A549 treated with dexamethasone at 1 μM for 4 hours (cell line): ENCODE results near the gene SNIP1. TPM values are rescaled to one million over a fixed set of nuclear protein-coding genes. Genes with fewer than 3 reads are reported as not detected.

Experiments
- total RNA-seq: library from RNA; stranded (reverse); fragments of 200-300 nt; extraction: Qiagen RNA extraction; gene quantifications from 5 replicates; pipeline ENCODE4 v1.2.3, GENCODE V29; 2022

SNIP1 gene, protein sequence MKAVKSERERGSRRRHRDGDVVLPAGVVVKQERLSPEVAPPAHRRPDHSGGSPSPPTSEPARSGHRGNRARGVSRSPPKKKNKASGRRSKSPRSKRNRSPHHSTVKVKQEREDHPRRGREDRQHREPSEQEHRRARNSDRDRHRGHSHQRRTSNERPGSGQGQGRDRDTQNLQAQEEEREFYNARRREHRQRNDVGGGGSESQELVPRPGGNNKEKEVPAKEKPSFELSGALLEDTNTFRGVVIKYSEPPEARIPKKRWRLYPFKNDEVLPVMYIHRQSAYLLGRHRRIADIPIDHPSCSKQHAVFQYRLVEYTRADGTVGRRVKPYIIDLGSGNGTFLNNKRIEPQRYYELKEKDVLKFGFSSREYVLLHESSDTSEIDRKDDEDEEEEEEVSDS
- 11.7 to 17.3 TPM (median 14.4 TPM) in 5 replicates for total RNA-seq

GRCh38 chr1:37553927-37554808 lies at the start of gene SNIP1:
Gene SNIP1, minus strand, starts transcription at chr1:37554293. Its CDS starts 64 bp downstream, at chr1:37554229.

GRCh38 chr1:37595440-37596181 lies 41.5 kb upstream of the SNIP1 start, which contains the start of gene GNL2:
Gene GNL2, minus strand, starts transcription at chr1:37595937. Its CDS starts 115 bp downstream, at chr1:37595822.

GRCh38 chr1:37556712-37557196 lies 2.7 kb upstream of the SNIP1 start, which contains the start of gene DNALI1:
Gene DNALI1, plus strand, starts transcription at chr1:37556940. Its CDS starts 55 bp downstream, at chr1:37556995.

DNA sequence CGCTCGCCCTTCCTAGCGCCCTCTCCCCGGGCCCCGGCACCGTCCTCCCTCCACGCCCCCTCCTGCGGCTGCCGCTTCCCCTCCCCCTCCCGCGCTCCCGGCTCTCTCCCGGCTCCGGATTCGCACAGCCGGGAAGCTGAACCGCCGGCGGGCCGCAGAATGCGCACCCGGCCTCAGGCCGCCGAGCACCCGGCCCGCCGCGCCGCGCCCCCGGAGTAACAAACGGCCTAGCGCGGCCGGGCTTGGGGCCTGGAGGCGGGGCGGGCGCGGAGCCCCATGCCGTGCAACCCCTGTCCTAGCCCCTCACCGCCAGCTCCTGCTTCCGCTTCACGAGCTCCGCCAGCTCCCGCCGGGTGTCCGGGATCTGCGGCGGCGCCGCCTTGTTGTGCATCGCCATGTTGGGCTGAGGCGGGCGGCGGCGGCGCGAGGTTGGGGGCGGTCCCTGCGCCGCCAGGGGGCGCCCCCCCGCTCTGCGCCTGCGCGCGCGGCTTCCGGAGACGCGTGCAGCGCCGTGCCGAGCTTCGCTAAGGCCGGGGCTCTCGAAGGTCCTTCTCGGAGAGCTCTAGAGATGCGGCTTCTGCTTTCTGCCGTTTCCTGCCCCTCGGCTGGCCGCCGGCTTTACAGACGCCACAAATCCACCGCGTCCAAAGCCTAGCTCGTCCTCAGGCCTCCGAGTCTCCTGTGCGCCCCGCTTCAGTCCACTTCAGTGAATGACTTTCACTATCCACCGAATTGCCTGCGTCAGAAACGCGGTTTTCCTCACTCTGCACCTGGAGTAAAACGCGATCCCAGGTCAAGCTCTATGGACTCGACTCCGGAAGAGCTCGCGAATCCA lies 39.5 kb downstream of the SNIP1 start, which contains the start of gene MEAF6:
TSS of gene MEAF6 (minus strand) at position 417 of the 835 bp plus-strand sequence. CDS start at position 397, 20 bp downstream.

Other genes starting within 250 kb of the SNIP1 start
- 32.0 to 54.9 TPM (median 50.7 TPM) in 5 replicates for gene ZC3H12A, start 79.7 kb downstream of the SNIP1 start, total RNA-seq
- gene MEAF6, start 39.5 kb downstream of the SNIP1 start, total RNA-seq = 59.9 to 75.1 TPM (median 61.7 TPM) in 5 replicates
- gene DNALI1, start 2.6 kb upstream of the SNIP1 start, total RNA-seq = 0.02 to 0.27 TPM (median 0.05 TPM) in 3 of 5 replicates, not detected in the others
- 61.7 to 65.8 TPM (median 65.0 TPM) in 5 replicates for gene GNL2, start 41.6 kb upstream of the SNIP1 start, total RNA-seq
- 0.10 to 0.15 TPM (median 0.11 TPM) in 5 replicates for gene RSPO1, start 80.6 kb upstream of the SNIP1 start, total RNA-seq
- gene CDCA8, start 138.2 kb upstream of the SNIP1 start, total RNA-seq = 44.5 to 49.4 TPM (median 45.8 TPM) in 5 replicates
- gene EPHA10, start 210.8 kb upstream of the SNIP1 start, total RNA-seq = 0.98 to 2.3 TPM (median 1.2 TPM) in 5 replicates
- 20.6 to 26.6 TPM (median 26.3 TPM) in 5 replicates for gene MANEAL, start 239.6 kb upstream of the SNIP1 start, total RNA-seq